K562 (cell line): ENCODE data around the gene MAB21L3.

ENCODE experiments used
- CCAR2 ChIP-seq: fragments of 200-400 bp; formaldehyde crosslinking; IDR thresholded peaks from 2 replicates; pipeline ENCODE4 v1.6.1; 2017; ENCODE audit warnings: mild to moderate bottlenecking, low read depth, low read length
- CTCF ChIP-seq, 3 experiments: IDR thresholded peaks in 2 of 3; conservative IDR thresholded peaks in 1 of 3; 2 replicates each; pipeline ENCODE4 v1.5.1; 2011 to 2012; ENCODE audit warnings: low read length in 3 of 3, mild to moderate bottlenecking in 3 of 3, control low read depth in 2 of 3, improper control_type of control experiment in 1 of 3, inconsistent platforms in 1 of 3, low read depth in 1 of 3, mixed read lengths in 1 of 3, moderate library complexity in 1 of 3; ENCODE audit not compliant: insufficient read depth in 2 of 3
- E2F1 ChIP-seq: sonication (generic); formaldehyde crosslinking; IDR thresholded peaks from 2 replicates; pipeline ENCODE4 v1.8.1; 2023; ENCODE audit warnings: mild to moderate bottlenecking, missing genetic modification reagents, moderate library complexity
- HNRNPL ChIP-seq: fragments of 200-400 bp; formaldehyde crosslinking; IDR thresholded peaks from 2 replicates; pipeline ENCODE4 v1.6.1; 2017; ENCODE audit warnings: low read depth, mild to moderate bottlenecking, low read length
- POLR2A ChIP-seq: fragments of 450-650 bp; conservative IDR thresholded peaks from 2 replicates; pipeline ENCODE4 v1.6.1; 2016
- USF2 ChIP-seq: sonication (generic); formaldehyde crosslinking; IDR thresholded peaks from 2 replicates; pipeline ENCODE4 v1.5.0; 2020; ENCODE audit warnings: missing genetic modification reagents
- ZKSCAN1 ChIP-seq: fragments of 150-350 bp; IDR thresholded peaks from 2 replicates; pipeline ENCODE4 v1.6.1; 2016; ENCODE audit warnings: low read depth, low read length
- TF ChIP-seq, protein P1 (sequence below), 2 experiments: IDR thresholded peaks; 2 replicates each; pipeline ENCODE4 v1.6.1; 2011; ENCODE audit warnings: borderline replicate concordance in 1 of 2, control low read depth in 1 of 2, low read depth in 1 of 2, low read length in 1 of 2, mild to moderate bottlenecking in 1 of 2, mixed read lengths in 1 of 2, moderate library complexity in 1 of 2; ENCODE audit not compliant: insufficient read depth in 1 of 2, insufficient read length in 1 of 2, poor library complexity in 1 of 2, severe bottlenecking in 1 of 2; ENCODE audit errors: extremely low read depth in 1 of 2
- TF ChIP-seq, protein P2 (sequence below): IDR thresholded peaks from 2 replicates; pipeline ENCODE4 v1.6.1; 2012; ENCODE audit warnings: low read depth, low read length, improper control_type of control experiment, borderline replicate concordance

DNA sequence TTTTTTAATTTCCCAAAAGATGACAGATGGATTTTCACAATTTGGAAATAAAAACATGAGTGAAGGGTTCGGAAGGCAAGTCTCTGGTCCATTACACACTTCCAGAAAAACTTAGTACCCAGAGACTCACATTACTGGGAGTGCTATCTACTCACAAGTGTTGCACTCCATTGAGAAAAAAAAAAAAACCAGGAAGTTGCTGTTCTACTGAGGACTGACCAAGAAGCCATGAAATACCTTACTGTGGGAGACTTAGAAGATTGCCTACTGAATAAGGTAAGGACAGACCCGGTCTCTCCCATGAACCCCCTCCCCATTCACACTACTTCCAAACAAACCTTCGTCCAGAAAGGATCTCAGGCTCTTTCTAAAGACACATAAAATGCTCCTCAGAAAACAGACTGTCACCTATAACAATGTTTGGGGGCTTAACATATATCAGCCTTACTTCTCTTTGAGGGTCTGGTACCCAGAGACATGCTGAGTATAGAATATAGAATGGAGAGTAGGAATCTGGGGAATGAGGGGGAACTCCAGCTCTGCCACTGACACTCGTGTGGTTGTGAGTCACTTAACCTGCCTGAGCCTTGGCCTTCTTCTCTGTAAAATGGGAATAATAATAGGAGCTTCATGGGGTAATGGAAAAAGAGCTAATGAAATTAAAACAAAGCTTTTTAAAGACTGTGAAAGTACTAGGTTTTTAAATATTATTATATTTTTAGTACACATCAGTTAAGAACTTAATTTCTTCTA is 1.4 kb downstream of the MAB21L3 start:
- TF ChIP-seq HNRNPL (no peak), CTCF (IDR thresholded peaks at IDR 0.05 in 2 of 3, conservative IDR thresholded peaks at IDR 0.05 in 1 of 3; ENCODE audit: insufficient read depth in 2 of 3, low read depth in 1 of 3, low read length in 3 of 3) (no peak), POLR2A (no peak), USF2 (CRISPR knock-in tag) (no peak), CCAR2 (no peak), E2F1 (CRISPR knock-in tag) (no peak), ZKSCAN1 (no peak)
- TF ChIP-seq, protein P1, sequence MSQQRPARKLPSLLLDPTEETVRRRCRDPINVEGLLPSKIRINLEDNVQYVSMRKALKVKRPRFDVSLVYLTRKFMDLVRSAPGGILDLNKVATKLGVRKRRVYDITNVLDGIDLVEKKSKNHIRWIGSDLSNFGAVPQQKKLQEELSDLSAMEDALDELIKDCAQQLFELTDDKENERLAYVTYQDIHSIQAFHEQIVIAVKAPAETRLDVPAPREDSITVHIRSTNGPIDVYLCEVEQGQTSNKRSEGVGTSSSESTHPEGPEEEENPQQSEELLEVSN (IDR thresholded peaks at IDR 0.05; ENCODE audit: borderline replicate concordance in 1 of 2, extremely low read depth in 1 of 2, insufficient read depth in 1 of 2, insufficient read length in 1 of 2, low read depth in 1 of 2, low read length in 1 of 2, poor library complexity in 1 of 2, severe bottlenecking in 1 of 2): no peak
- TF ChIP-seq, protein P2, sequence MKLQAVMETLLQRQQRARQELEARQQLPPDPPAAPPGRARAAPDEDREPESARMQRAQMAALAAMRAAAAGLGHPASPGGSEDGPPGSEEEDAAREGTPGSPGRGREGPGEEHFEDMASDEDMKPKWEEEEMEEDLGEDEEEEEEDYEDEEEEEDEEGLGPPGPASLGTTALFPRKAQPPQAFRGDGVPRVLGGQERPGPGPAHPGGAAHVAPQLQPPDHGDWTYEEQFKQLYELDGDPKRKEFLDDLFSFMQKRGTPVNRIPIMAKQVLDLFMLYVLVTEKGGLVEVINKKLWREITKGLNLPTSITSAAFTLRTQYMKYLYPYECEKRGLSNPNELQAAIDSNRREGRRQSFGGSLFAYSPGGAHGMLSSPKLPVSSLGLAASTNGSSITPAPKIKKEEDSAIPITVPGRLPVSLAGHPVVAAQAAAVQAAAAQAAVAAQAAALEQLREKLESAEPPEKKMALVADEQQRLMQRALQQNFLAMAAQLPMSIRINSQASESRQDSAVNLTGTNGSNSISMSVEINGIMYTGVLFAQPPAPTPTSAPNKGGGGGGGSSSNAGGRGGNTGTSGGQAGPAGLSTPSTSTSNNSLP: no peak
